ENCODE results near the gene NUP93. TPM values are rescaled to one million over a fixed set of nuclear protein-coding genes. Genes with fewer than 3 reads are reported as not detected.

The NUP93 gene
- polyA plus RNA-seq, 2 of the 4 experiments (the other 2 are of a cell fraction) = 87.3 to 91.4 TPM

- no peak for TF ChIP-seq TP53 (CRISPR knock-in tag; IDR thresholded peaks at IDR 0.05)
- TF ChIP-seq FOSL2 (IDR thresholded peaks at IDR 0.05) = no peak
- TF ChIP-seq FOSL2 (CRISPR knock-in tag; IDR thresholded peaks at IDR 0.05) = no peak
- TF ChIP-seq GATA3 (IDR thresholded peaks at IDR 0.05; ENCODE audit: borderline replicate concordance) = no peak
- TF ChIP-seq CHD4 (IDR thresholded peaks at IDR 0.05; ENCODE audit: borderline replicate concordance) = no peak
- TF ChIP-seq, protein P1, sequence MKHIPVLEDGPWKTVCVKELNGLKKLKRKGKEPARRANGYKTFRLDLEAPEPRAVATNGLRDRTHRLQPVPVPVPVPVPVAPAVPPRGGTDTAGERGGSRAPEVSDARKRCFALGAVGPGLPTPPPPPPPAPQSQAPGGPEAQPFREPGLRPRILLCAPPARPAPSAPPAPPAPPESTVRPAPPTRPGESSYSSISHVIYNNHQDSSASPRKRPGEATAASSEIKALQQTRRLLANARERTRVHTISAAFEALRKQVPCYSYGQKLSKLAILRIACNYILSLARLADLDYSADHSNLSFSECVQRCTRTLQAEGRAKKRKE (CRISPR knock-in tag; IDR thresholded peaks at IDR 0.05; ENCODE audit: low read depth) = no peak
- TF ChIP-seq, protein P2, sequence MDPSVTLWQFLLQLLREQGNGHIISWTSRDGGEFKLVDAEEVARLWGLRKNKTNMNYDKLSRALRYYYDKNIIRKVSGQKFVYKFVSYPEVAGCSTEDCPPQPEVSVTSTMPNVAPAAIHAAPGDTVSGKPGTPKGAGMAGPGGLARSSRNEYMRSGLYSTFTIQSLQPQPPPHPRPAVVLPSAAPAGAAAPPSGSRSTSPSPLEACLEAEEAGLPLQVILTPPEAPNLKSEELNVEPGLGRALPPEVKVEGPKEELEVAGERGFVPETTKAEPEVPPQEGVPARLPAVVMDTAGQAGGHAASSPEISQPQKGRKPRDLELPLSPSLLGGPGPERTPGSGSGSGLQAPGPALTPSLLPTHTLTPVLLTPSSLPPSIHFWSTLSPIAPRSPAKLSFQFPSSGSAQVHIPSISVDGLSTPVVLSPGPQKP (IDR thresholded peaks at IDR 0.05; ENCODE audit: low read depth, low read length) = no peak
- no peak for TF ChIP-seq NPAS2 (CRISPR knock-in tag; IDR thresholded peaks at IDR 0.05; ENCODE audit: borderline replicate concordance)
- TF ChIP-seq, protein P3, sequence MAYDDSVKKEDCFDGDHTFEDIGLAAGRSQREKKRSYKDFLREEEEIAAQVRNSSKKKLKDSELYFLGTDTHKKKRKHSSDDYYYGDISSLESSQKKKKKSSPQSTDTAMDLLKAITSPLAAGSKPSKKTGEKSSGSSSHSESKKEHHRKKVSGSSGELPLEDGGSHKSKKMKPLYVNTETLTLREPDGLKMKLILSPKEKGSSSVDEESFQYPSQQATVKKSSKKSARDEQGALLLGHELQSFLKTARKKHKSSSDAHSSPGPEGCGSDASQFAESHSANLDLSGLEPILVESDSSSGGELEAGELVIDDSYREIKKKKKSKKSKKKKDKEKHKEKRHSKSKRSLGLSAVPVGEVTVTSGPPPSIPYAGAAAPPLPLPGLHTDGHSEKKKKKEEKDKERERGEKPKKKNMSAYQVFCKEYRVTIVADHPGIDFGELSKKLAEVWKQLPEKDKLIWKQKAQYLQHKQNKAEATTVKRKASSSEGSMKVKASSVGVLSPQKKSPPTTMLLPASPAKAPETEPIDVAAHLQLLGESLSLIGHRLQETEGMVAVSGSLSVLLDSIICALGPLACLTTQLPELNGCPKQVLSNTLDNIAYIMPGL (CRISPR knock-in tag; IDR thresholded peaks at IDR 0.05; ENCODE audit: borderline replicate concordance) = no peak
- TF ChIP-seq ZC3H11A (IDR thresholded peaks at IDR 0.05) = no peak
- TF ChIP-seq, protein P4, sequence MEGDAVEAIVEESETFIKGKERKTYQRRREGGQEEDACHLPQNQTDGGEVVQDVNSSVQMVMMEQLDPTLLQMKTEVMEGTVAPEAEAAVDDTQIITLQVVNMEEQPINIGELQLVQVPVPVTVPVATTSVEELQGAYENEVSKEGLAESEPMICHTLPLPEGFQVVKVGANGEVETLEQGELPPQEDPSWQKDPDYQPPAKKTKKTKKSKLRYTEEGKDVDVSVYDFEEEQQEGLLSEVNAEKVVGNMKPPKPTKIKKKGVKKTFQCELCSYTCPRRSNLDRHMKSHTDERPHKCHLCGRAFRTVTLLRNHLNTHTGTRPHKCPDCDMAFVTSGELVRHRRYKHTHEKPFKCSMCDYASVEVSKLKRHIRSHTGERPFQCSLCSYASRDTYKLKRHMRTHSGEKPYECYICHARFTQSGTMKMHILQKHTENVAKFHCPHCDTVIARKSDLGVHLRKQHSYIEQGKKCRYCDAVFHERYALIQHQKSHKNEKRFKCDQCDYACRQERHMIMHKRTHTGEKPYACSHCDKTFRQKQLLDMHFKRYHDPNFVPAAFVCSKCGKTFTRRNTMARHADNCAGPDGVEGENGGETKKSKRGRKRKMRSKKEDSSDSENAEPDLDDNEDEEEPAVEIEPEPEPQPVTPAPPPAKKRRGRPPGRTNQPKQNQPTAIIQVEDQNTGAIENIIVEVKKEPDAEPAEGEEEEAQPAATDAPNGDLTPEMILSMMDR (IDR thresholded peaks at IDR 0.05) = no peak
- no peak for FAIRE-seq
- DNase-seq (ENCODE audit: low read depth in 1 of 2, low spot score in 1 of 2) = no peak
- ATAC-seq = no peak
- ChIA-PET POLR2A (no interaction called here), CTCF (interaction anchor here (1.6 kb wide), 1 partner anchor 18 kb away, joined by 5 read pairs; no protein-coding TSS in a partner anchor)
- H3K4me3 ChIP-seq = no peak overlapping the region
- H3K4me2 ChIP-seq = no peak overlapping the region
- H3K27ac ChIP-seq = no peak overlapping the region
- WGBS (ENCODE audit: missing lambda C conversion rate) = 63% methylated on average over 8 of the region's 9 CpGs
- H3K9me3 ChIP-seq = no peaks in the 10 kb centered on the region
- no peaks in the 10 kb centered on the region for H3K4me1 ChIP-seq
These were observed 149.3 kb downstream of the NUP93 start for GRCh38 chr16:56879276-56879675.

DNA sequence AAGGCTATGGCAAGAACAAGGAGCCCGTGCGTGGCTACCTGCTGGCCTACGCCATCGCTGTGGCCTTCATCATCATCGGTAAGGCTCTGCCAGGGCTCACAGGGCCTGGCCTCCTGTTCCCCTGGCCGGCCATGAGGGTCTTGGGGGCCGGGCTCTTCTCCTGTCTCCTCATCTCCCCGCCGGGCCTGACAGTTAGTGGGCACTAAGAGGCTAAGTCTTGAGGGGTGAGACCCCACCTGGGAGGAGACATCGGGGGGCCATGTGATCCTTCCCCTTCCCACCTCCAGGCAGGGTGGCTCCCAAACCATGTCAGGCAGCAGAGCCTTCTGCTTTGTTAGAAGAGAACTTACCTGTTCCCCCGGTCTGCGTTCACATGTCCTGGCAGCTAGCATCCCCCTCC, 150.2 kb downstream of the NUP93 start:
- no peaks in the 10 kb centered on the region for H3K4me1 ChIP-seq
- POLR2A ChIA-PET = no interaction called here
- TF ChIP-seq, protein P5, sequence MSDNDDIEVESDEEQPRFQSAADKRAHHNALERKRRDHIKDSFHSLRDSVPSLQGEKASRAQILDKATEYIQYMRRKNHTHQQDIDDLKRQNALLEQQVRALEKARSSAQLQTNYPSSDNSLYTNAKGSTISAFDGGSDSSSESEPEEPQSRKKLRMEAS (IDR thresholded peaks at IDR 0.05) = no peak
- TF ChIP-seq HEYL (CRISPR knock-in tag; IDR thresholded peaks at IDR 0.05) (no peak), ZC3H11A (IDR thresholded peaks at IDR 0.05) (no peak), HOXB13 (CRISPR knock-in tag; IDR thresholded peaks at IDR 0.05; ENCODE audit: low read depth) (no peak), RCOR1 (IDR thresholded peaks at IDR 0.05; ENCODE audit: low read depth, low read length) (no peak), HOXB5 (CRISPR knock-in tag; IDR thresholded peaks at IDR 0.05) (no peak), JUN (IDR thresholded peaks at IDR 0.05) (no peak), EP300 (IDR thresholded peaks at IDR 0.05) (no peak), ZSCAN20 (CRISPR knock-in tag; IDR thresholded peaks at IDR 0.05) (no peak), EHF (CRISPR knock-in tag; IDR thresholded peaks at IDR 0.05) (no peak), ZNF302 (CRISPR knock-in tag; IDR thresholded peaks at IDR 0.05) (no peak), NPAS2 (CRISPR knock-in tag; IDR thresholded peaks at IDR 0.05; ENCODE audit: borderline replicate concordance) (no peak), CHD4 (IDR thresholded peaks at IDR 0.05; ENCODE audit: borderline replicate concordance) (no peak), MAFK (IDR thresholded peaks at IDR 0.05; ENCODE audit: partially characterized antibody) (no peak)
- TF ChIP-seq, protein P1 (CRISPR knock-in tag; IDR thresholded peaks at IDR 0.05; ENCODE audit: low read depth) = no peak
- TF ChIP-seq, protein P6, sequence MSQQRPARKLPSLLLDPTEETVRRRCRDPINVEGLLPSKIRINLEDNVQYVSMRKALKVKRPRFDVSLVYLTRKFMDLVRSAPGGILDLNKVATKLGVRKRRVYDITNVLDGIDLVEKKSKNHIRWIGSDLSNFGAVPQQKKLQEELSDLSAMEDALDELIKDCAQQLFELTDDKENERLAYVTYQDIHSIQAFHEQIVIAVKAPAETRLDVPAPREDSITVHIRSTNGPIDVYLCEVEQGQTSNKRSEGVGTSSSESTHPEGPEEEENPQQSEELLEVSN (IDR thresholded peaks at IDR 0.05; ENCODE audit: borderline replicate concordance, low read depth) = no peak
- DNase-seq (ENCODE audit: low read depth in 1 of 2, low spot score in 1 of 2) (no peak), FAIRE-seq (no peak), ATAC-seq (no peak)
- CTCF ChIA-PET = no interaction called here
- H3K9me3 ChIP-seq = no peaks in the 10 kb centered on the region
- H3K4me3 ChIP-seq = no peak overlapping the region
- no peak overlapping the region for H3K27ac ChIP-seq
- WGBS (ENCODE audit: missing lambda C conversion rate) = 73% methylated on average over 10 of the region's 12 CpGs
- no peak overlapping the region for H3K4me2 ChIP-seq
